ENCODE measurements around the gene SUMO1. TPM values are rescaled to one million over a fixed set of nuclear protein-coding genes. Genes with fewer than 3 reads are reported as not detected.
"Not testable (repeated sequence)": the region's sequence is repeated elsewhere in the genome, so short reads cannot be mapped to it uniquely, and the experiment has no call there.

The SUMO1 gene
- total RNA-seq, 1 donor from 2014 or later = 113 TPM

GRCh38 chr2:202251494-202251893, 13.1 kb upstream of the SUMO1 start:
- Mint-ChIP-seq H3K4me1 (ENCODE audit: unreplicated experiment) (peaks cover 3% of the 10 kb centered on the region), H3K27ac (ENCODE audit: unreplicated experiment) (no peak overlapping the region), H3K36me3 (ENCODE audit: low read depth, unreplicated experiment) (no peaks in the 10 kb centered on the region), H3K27me3 (ENCODE audit: unreplicated experiment) (peaks cover 2% of the 10 kb centered on the region), H3K9me3 (ENCODE audit: unreplicated experiment) (no peaks in the 10 kb centered on the region), H3K4me3 (ENCODE audit: unreplicated experiment) (no peak overlapping the region)
- no peak for DNase-seq (ENCODE audit: low spot score)
- TF ChIP-seq CTCF (IDR thresholded peaks at IDR 0.05; ENCODE audit: unreplicated experiment) = no peak

- Mint-ChIP-seq H3K27ac (ENCODE audit: unreplicated experiment) (peak overlapping the region; percentile 72), H3K36me3 (ENCODE audit: low read depth, unreplicated experiment) (no peaks in the 10 kb centered on the region), H3K27me3 (ENCODE audit: unreplicated experiment) (peaks cover 2% of the 10 kb centered on the region), H3K9me3 (ENCODE audit: unreplicated experiment) (no peaks in the 10 kb centered on the region), H3K4me1 (ENCODE audit: unreplicated experiment) (peaks cover 3% of the 10 kb centered on the region), H3K4me3 (ENCODE audit: unreplicated experiment) (no peak overlapping the region)
- DNase-seq (ENCODE audit: low spot score) = no peak
- no peak for TF ChIP-seq CTCF (IDR thresholded peaks at IDR 0.05; ENCODE audit: unreplicated experiment)
Observed at GRCh38 chr2:202249521-202250253, 11.3 kb upstream of the SUMO1 start.

- not testable (repeated sequence) for H3K4me1 Mint-ChIP-seq (ENCODE audit: unreplicated experiment); H3K27ac Mint-ChIP-seq (ENCODE audit: unreplicated experiment); H3K9me3 Mint-ChIP-seq (ENCODE audit: unreplicated experiment); DNase-seq (ENCODE audit: low spot score); H3K36me3 Mint-ChIP-seq (ENCODE audit: low read depth, unreplicated experiment); H3K27me3 Mint-ChIP-seq (ENCODE audit: unreplicated experiment); H3K4me3 Mint-ChIP-seq (ENCODE audit: unreplicated experiment)
Observed at GRCh38 chr2:202247710-202248109, 9.3 kb upstream of the SUMO1 start.

DNA sequence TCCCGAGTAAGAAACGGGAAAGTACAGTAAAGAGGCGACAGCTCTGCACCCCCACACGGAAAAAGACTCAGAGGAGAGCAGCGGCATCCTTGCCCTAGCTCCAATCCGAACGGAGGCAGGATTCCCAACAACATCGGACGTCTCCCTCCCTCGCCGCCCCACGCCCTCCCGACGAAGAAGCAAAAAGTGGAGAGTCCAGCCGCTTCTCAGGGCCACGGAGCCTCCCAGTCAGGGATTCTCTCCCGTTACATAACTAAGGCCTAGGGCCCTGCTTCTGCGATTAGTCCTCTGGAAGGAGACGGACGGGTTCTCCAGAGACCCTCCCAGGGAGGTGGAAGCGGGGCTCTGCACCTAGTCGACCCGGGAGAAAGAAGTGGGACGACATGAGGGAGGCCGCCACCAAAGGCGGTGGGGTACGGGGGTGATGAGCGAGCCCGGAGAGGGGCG, 587 bp downstream of the SUMO1 start:
- peaks cover 22% of the 10 kb centered on the region for H3K4me1 Mint-ChIP-seq (ENCODE audit: unreplicated experiment)
- peaks cover 8% of the 10 kb centered on the region for H3K27me3 Mint-ChIP-seq (ENCODE audit: unreplicated experiment)
- DNase-seq (ENCODE audit: low spot score) = peak; percentile 54
- H3K36me3 Mint-ChIP-seq (ENCODE audit: low read depth, unreplicated experiment) = peaks cover 10% of the 10 kb centered on the region
- H3K27ac Mint-ChIP-seq (ENCODE audit: unreplicated experiment) = peak overlapping the region; percentile 96
- H3K4me3 Mint-ChIP-seq (ENCODE audit: unreplicated experiment) = peak overlapping the region; percentile 97
- TF ChIP-seq CTCF (IDR thresholded peaks at IDR 0.05; ENCODE audit: unreplicated experiment) = no peak
- no peaks in the 10 kb centered on the region for H3K9me3 Mint-ChIP-seq (ENCODE audit: unreplicated experiment)

DNA sequence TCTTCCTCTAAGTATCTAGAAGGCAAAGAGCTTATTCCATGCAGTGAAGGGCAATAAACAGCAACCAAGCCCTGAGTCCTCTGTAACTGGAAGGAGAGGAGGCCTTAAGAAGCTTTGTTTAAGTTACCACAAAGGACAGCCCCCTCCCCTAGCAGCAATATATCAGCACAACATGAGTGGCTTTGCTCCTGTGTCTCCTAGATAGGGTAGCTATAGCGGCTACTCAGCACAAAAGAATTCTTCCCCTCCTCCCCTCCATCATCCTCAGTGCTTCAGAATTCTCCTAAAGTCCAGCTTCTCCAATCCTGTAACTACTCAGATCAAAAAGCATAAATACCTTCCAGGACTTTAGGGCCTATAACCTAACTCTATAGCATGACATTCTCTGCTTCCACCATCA, 16.5 kb downstream of the SUMO1 start:
- H3K36me3 Mint-ChIP-seq (ENCODE audit: low read depth, unreplicated experiment) = peaks cover 24% of the 10 kb centered on the region
- TF ChIP-seq CTCF (IDR thresholded peaks at IDR 0.05; ENCODE audit: unreplicated experiment) = no peak
- no peak overlapping the region for H3K4me3 Mint-ChIP-seq (ENCODE audit: unreplicated experiment)
- H3K4me1 Mint-ChIP-seq (ENCODE audit: unreplicated experiment) = peaks cover 3% of the 10 kb centered on the region
- H3K27ac Mint-ChIP-seq (ENCODE audit: unreplicated experiment) = peak overlapping the region; percentile 33
- no peak for DNase-seq (ENCODE audit: low spot score)
- H3K9me3 Mint-ChIP-seq (ENCODE audit: unreplicated experiment) = no peaks in the 10 kb centered on the region
- H3K27me3 Mint-ChIP-seq (ENCODE audit: unreplicated experiment) = no peaks in the 10 kb centered on the region
